GM19240 (cell line): ENCODE measurements around the gene TNK2.
"Not testable (repeated sequence)": the region's sequence is repeated elsewhere in the genome, so short reads cannot be mapped to it uniquely, and the experiment has no call there.

Experiments
- DNase-seq: peaks from one replicate; pipeline ENCODE4 v3.0.0; 2011; ENCODE audit warnings: low spot score; ENCODE audit not compliant: insufficient read length

TNK2 gene

DNA sequence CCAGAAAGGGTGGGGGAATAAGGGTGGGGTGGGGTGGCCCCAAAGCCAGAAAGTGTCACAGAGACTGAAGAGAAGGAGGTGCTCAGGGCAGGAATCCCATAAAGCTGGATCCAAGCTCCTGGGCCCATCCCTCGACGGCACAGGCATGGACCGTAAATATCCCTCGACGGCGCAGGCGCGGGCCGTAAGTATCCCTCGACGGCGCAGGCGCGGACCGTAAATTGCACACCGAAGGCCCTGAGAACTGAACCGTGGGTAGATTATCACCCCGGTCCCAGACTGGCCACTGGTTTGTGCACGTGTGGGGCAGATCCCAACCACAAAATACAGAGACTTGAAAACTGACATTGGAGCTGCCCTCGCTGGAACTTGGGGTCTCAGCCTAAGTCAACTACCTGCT is 55.3 kb downstream of the TNK2 start:
- no peak for DNase-seq

DNA sequence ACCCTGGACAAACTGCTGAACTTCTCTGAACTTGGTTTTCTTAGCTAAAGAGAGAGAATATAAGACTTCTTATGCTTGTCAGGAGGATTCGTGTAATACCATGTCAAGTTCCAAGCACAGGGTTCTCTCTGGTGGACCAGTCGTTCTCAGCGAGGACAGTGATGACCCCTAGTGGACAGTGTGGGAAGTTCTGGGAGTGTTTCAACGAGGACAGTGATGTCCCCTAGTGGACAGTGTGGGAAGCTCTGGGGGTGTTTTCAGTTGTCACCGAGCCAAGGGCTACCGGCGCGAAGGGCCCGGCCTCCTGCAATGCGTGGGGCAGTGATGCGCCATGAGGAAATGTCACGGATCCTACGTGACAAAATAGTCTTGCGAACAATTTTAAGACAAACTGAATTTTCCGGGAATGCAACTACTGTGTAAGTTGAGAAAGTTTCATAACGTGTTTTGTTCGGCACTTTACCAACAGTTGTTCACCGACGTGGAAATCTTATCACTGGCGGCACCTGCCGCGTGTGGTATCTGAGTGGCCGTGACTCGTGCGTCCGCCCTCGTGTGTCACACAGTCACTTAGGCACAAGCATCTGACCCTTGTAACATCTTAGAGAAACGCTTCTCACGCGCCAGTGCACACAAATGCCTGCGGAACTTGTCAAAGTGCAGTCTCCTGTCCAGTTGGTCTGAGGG is 57.4 kb downstream of the TNK2 start:
- peak; percentile 90 for DNase-seq

DNA sequence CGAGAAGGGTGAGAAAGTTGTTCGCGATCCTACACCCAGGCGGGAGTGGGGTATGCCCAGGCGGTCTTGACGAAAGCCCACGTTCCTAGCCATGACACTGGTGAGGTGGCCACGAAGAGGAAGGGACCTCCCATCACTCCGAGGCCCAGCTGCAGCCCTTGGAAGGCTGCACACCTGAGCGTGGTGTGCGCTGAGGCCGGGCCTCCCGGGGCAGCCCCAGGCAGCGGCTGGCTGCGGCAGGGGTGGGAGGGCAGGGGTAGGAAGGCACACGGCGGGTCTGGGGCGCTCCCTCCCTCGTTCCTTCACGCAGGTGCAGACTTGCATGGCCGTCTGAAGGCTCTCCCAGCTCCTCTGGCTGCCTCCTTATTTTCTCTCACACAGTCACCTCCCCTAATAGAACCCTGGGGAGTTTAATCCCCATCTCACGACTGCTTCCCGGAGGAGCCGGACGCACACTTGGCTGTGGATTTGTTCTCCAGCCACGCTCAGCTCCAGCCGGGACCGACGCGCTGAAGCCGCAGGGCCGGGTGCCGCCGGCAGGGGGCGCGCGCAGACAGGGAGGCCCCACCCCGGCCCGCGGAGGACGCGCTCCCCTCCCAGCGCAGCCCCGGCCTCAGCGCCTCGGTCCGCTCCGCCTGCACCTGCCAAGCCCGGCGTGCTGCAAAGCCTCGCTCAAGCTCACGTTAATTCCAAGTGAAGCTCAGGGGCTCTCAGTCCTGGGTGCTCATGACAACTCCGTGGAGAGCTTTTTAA is 58.9 kb downstream of the TNK2 start:
- DNase-seq: no peak

DNA sequence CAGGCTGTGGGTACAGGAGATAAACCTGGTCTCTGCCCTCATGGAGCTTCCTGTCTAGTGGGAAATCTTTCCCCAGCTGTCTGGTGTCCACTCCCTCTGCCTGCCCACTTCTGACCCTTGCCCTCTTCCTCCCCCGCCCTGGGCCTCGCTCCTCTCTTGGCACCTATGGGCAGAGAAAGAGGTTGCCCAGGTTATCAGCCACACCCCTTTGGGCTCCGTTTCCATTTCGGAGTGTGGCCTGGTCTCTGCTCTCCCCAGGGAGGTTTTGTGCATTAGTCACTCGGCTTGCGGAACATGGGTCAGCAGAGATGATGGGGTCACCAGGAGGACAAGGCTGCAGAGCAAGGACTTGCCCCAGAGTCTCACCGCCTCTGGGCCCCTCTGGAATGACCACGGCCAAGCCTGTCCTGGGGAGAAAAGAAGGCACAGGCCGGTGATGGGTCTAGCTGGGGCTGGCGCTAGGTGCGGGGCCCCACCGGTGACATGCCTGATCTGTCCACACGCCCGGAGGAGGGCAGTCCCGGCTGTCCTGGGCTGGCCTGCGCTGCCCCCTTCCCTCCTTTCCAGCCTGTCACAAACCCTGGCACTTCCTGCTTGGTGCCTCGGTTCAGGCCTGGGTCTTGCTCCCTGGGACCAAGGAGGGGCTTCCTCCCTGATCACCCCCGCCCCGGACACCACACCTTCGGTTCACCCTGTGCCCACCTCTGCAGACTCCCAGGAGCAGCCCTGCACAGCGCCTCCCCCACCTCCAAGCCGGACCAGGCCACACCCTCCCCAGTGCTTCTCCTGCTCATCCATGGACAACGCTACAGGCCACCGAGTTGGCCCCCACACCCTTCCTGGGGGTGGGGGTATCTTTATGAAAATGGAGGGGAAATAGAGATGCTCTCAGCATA is 61.0 kb downstream of the TNK2 start:
- no peak for DNase-seq

DNA sequence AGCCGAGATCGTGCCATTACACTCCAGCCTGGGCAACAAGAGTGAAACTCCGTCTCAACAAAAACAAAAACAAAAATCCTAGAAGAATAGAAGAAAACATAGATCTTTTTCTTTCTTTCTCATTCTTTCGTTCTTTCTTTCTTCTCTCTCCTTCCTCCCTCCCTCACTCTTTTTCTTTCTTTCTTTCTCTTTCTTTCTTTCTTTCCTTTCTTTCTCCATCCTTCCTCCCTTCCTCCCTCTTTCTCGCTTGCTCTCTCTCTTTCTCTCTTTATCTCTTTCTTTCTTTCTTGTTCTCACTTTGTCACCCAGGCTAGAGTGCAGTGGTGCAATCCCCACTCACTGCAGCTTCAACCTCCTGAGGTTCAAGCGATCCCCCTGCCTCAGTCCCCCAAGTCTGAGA is 62.9 kb downstream of the TNK2 start:
- DNase-seq: no peak

DNA sequence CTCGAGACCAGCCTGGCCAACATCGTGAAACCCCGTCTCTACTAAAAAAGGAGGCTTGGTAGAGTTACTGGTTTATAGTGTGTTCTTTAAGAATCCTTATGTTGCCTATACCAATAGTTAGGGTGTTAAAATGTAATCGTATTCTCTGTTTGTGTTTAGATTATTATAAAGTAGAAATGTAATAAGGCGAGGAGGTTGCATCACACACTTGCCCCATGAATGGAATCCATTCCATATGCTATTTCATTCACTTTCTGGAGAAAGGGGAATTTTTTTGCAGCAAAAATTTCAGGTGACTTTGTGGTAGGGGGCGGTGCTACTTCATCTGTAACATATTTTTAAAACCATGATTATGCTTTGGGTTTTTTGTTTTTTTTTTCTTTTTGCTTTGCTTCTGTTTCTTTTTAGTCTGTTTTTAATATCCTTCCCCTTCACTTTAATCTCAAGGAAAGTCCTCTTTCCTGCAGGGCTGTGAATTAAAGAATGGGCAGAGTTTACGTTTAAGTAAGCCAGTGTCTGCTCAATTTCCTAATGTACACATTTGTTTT is 63.6 kb downstream of the TNK2 start:
- DNase-seq: no peak

DNA sequence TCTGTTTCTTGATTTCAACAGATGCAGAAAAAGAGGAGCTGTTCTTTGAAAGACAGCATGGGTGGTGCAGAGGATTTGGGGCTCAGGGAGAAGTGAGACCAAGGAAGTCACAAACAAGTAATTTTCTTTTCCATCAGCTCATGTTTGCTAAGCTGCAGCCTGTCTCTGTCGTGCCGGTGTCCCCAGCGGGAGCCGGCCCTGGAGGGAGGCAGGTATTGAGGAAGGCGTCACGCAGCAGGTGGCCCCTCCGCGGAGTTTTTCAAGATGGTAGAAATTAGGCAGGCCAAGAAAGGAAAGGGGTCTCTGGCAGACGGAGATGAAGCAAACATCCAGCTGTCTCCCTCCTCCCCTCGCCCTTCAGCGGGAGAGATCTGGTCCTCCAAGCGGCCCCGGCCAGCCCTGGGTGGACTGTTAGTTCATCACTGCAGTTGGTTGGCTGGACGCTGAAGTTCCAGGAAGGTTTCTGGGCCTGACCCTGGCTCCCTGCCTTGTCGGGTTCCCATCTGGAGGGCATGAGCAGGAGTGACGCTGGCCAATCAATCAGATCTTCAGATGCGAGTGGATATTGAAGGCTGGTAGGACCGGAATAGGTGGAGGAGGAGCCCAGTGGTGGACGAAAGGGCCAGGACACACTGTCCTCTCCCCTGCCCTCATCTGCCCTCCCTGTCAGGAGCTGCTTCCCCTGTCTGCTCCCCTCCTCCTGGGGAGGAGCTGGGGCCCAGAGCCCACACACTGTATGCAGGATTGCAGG is 68.9 kb downstream of the TNK2 start:
- DNase-seq: no peak

DNA sequence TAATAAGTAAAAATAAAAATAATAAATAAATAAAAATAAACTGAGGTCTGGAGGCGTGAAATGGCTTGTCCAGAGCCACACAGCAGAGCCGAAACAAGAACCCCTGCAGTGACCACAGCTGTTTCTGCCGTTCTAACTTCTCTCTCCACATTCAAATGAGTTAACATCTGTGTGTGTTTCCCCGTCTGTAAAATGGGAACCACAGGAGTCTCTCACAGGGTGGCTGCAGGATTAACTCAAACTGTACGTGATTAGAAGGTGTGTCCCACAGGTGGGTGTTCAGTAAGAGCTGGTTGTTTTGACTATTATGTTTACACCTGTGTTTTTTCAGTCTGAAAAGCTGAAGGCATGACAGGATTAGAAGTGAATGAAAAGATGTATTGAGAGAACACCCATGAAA is 69.6 kb downstream of the TNK2 start:
- DNase-seq: no peak

DNA sequence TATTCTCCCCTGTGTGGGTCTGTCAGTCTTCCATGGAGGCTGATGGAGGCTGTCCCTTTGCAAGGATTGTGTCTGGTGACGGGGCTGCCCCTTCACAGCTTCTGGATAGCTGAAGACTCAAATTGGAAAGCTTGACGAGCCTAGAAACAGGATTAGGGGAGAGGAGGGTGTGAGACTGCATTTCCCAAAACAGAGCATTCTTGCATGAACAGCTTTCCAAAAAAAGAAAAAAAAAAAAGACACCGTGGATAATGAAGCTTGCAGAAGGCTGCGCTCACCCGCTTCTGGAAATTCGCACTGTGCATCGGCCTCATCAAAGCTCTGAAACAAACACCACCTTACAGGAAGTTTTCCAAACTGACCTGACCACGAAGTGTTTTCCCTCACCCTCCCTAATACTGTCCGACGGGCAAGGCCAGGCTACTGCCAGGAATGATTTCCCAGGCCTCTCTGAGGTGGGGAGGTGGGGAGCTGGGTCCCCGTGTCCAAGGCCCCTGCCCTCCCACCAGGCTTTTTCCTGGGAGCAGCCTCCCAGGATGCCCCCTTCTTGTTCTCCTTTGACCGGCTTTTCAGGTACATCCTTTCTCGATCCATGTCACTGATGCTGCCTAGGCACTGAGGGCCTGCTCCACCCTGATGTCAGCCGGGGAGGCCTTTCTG is 71.7 kb downstream of the TNK2 start:
- no peak for DNase-seq

DNA sequence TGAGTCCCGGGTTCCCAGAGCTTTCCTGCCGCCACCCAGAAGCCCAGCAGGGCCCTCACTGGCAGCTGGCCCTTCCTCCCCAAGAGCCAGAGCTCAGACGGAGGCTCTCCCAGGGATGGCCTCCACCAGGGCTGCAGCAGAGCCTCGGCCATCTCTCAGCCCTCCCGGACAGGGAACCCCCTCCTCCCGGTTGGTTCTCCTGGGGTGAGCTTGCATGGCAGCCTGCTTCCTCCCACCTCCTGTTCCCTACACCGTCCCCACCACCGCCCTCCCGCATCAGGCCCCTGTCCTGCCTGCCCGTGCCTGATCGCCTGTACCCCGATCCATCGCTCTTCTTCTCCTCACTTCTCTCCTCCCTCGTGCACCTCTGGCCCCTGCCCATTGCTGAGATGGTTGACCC is 72.6 kb downstream of the TNK2 start:
- no peak for DNase-seq

DNA sequence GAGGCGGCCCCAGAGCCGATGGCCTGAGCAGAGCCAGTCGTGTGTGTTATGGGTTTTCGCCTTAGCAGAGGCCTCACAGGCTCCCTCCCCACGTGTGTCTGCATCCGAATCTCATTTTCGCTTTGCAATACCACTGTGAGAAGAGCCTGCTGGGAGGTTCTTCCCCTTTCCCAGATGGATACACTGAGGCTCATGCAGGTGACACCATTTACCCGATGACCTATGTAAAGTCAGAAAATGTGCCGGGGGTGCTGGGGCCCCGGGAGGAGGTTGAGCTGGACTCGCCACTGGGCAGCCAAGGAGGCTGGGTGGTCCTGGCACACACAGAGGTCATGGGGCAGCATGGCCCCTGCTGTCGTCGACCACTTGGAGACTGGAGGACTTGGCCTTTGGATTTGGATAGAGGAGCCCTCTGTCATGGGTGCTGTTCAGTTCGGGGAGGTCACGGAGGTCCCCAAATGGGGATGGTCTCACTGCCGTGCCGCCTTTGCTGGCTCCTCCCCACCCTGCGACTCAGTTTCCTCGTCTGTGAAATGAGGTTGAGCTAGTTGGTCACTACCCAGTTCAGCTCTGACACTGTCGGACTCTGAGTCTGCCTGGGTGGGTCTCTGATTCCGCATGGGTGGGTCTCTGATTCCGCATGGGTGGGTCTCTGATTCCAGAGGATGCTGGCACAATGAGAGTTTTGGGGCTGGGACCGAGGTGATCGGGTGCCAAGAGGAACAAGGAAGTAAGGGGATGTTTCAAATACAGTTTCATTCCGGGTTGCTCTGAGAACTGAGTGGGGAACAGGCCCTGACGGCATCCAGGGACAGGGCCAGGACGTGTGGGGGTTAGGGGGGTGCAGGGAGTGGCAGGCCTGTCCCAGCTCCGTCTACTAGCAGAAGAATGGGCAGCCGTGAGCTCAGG is 73.4 kb downstream of the TNK2 start:
- DNase-seq: no peak

DNA sequence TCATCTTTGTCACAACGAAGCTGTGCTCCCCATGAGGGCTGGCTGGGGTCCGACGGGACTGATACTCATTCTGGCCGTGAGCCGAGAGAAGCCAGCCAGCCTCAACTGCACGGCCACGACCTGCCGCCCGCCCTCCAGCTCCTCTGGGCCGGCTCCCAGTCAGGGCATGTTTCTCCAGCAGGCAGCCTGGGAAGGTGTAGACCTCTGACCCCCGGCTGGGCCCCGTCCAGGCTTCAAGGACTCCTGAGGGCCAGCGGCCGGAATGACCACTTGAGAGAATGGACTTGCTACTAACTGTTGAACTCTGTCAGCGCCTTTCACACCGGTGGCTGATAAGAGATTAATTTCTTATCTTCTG is 78.5 kb downstream of the TNK2 start:
- no peak for DNase-seq

DNA sequence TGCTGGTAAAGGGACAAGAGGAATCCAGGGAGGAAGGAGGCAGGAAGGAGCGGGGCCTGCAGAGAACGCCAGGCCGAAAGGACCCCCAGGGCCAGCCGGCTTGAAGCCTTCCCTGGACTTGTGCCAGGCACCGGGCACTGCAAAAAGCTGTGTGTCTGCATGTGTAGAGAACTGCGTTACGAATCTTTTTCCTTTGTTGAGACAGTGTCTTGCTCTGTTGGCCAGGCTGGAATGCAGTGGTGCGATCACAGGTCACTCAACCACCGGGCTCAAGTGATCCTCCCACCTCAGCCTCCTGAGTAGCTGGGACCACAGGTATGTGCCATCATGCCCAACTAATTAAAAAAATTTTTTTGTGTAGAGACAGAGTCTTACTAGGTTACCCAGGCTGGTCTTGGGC is 79.6 kb downstream of the TNK2 start:
- DNase-seq: no peak

DNA sequence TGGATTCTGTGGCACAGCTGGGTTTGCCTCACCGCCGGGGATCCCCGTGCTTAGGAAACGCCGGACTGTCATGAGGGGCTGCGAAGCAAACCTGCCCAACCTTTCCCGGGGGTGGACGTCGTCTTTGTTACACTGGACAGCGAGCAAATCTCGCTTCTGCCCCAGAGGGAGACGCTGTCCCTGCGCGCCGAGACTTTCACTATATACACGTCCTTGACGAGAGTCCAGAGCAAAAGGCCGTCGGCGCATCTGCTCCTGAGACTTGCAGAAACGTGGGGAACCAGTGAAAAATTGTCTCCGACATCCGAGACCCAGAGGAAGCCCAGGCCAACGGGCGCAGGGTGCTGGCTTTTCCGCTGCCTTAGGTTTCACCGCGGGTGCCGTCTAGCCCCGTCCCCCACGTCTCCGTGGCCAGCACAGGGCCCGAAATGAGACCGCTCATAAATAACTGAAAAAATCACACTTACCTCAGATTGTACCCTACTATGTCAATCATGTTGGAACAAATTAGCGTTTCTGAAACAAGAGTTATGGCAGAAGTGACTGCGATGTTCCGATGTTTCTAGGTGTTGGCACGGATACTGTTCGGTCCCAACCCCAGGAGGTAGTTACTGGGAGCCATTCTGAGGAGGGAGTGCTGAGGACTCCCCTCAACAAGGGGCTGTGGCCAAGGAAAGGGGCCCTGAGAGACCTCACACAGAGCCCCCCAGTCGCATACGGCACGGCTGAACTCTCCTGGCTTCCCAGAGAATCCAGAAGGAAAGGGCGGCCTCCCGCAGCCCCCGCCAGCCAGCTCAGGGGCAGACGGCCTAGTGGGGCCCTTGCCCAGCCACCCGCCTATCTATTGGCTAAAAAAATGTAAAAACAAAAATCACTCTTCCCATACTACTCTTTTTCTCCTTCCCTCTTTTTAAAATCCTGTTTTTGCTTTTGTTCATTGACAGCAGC is 82.2 kb downstream of the TNK2 start:
- no peak for DNase-seq

DNA sequence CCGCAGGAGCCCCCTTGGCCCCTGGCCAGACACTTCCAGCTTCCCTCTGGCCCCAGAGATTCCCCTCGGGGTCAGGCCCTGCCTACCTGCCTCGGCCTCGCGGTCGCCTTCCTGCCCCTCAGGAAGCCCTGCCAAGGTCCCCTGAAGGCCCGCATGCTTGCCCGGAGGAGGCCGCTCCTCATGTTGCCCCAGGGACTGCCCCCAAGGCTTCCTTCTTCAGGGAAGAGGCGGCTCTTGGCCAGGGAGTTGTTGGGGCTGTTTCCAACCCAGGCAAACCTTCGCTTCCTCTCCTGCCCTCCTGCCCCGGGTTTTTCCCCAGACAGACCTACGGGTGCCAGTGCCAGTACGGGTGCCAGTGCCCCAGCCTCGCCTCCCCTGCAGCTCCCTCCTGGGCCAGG is 83.2 kb downstream of the TNK2 start:
- no peak for DNase-seq

DNA sequence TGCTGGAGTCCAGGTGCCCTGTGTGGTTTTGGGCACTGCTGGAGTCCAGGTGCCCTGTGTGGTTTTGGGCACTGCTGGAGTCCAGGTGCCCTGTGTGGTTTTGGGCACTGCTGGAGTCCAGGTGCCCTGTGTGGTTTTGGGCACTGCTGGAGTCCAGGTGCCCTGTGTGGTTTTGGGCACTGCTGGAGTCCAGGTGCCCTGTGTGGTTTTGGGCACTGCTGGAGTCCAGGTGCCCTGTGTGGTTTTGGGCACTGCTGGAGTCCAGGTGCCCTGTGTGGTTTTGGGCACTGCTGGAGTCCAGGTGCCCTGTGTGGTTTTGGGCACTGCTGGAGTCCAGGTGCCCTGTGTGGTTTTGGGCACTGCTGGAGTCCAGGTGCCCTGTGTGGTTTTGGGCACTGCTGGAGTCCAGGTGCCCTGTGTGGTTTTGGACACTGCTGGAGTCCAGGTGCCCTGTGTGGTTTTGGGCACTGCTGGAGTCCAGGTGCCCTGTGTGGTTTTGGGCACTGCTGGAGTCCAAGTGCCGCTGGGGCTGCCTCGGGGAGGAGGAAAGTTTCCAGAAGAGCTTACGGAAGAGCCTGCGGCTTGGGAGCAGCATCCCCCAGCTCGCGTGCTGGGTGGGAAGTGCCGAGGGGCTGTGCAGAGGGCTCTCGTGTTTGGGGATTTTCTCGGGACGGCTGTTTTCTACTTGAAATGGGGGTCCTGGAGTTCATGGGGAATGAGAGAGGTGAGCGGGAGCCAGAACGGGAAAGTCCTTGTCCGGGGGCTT is 83.7 kb downstream of the TNK2 start:
- not testable (repeated sequence) for DNase-seq

DNA sequence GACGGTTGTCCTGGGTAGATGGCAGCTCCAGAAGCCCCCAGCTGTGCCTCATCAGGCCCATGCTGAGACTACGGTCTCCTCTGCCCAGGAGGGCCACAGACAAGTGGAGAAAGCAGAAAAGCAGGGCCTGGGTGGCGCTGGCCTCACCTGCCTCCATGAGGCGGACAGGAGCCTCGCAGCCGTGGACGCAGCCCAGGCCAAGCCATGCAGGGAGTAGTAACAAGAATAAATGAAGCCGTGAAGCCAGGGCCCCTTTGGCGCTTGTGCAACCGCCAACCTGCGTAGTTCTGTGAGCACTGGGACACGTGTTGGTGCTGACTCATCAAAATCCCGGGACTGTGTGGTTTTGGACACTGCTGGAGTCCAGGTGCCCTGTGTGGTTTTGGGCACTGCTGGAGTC is 84.4 kb downstream of the TNK2 start:
- DNase-seq: no peak

DNA sequence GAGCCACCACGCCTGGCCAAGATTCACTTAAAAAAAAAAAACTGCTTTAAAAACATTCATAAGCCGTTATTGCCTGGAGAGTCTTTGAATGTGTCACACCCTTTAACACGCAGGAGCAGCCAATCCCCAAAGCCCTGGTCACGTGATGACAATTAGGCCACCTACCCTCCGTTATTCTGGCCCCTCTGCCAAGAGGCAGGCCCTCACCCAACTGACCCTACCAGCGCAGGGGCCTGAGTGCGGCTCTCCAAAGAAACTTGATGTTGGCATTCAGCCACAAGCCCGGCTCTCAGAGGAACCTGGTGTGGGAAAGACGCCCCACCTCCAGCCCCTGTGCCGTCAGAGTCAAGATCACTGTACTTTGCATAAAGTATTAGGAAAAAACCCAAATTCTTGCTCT is 85.1 kb downstream of the TNK2 start:
- no peak for DNase-seq
